GM12873 (cell line): ENCODE measurements around the gene CALML3.

ENCODE experiments used
- TF ChIP-seq, protein P1 (sequence below): IDR thresholded peaks from 2 replicates; pipeline ENCODE4 v1.5.1; 2012; ENCODE audit warnings: low read depth, mild to moderate bottlenecking, moderate library complexity, low read length, control low read depth; ENCODE audit not compliant: insufficient read depth; ENCODE audit errors: missing control alignments

CALML3 gene

DNA sequence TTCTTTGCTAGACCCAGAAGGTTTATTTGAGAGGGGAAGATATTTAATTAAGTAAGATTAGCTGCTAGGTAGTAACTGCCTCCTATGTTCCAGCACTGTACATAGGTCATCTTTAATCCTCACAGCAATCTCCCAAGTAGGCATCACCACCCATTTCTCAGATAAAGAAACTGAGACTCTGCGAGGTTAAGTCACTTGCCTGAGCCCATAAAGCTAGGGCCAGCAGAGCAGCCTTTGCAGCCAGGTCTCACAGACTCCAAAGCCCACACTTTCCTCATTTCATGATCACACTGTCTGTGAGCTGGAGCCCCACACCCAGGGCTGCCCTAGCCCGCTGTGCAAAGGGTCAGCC lies 20.6 kb downstream of the CALML3 start:
- TF ChIP-seq, protein P1, sequence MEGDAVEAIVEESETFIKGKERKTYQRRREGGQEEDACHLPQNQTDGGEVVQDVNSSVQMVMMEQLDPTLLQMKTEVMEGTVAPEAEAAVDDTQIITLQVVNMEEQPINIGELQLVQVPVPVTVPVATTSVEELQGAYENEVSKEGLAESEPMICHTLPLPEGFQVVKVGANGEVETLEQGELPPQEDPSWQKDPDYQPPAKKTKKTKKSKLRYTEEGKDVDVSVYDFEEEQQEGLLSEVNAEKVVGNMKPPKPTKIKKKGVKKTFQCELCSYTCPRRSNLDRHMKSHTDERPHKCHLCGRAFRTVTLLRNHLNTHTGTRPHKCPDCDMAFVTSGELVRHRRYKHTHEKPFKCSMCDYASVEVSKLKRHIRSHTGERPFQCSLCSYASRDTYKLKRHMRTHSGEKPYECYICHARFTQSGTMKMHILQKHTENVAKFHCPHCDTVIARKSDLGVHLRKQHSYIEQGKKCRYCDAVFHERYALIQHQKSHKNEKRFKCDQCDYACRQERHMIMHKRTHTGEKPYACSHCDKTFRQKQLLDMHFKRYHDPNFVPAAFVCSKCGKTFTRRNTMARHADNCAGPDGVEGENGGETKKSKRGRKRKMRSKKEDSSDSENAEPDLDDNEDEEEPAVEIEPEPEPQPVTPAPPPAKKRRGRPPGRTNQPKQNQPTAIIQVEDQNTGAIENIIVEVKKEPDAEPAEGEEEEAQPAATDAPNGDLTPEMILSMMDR = no peak

DNA sequence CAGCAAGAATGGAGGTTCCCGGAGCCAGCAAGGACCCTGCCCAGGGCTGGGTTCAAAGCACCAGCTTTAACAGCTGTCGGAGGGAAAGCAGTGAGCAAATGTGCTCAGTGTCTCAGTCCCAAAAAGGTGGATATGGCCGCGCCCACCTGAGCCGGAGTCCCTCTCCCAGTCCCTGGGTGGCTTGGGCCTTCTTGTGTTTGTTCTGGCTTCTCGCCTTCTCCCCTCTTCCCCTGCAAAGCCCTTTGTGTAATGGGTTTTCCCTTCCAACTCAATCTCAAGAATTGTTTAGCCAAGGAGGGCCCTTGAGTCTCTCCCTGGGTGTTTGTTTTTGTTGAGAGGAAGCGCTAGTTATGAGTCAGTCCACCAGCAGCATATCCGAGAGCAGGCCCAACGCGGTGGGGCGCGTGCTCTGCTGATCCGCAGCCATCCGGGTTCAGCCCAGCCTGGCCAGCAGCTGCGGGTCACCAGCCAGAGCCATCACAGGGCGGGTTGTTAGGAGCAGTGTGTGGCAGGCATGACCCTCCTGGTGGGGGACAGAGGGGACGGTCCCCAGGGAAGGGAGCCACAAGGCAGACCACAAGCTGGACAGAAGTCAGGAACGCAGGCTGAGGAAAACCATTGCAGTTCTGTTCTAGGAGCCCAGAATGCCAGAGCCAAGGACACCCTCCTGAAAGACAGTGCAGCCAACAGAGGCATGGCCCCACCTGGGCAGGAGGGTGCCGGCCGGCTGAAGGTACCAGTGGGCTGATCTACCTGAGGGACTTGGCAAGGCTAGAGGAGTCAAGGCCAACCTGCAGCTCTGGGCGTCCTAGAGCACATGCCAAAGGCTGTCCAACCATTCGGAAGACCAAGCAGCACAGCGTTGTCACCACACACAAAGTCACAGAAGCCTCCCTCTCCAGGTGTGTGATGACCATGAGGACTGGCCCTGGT lies 21.3 kb downstream of the CALML3 start:
- TF ChIP-seq, protein P1 = no peak

DNA sequence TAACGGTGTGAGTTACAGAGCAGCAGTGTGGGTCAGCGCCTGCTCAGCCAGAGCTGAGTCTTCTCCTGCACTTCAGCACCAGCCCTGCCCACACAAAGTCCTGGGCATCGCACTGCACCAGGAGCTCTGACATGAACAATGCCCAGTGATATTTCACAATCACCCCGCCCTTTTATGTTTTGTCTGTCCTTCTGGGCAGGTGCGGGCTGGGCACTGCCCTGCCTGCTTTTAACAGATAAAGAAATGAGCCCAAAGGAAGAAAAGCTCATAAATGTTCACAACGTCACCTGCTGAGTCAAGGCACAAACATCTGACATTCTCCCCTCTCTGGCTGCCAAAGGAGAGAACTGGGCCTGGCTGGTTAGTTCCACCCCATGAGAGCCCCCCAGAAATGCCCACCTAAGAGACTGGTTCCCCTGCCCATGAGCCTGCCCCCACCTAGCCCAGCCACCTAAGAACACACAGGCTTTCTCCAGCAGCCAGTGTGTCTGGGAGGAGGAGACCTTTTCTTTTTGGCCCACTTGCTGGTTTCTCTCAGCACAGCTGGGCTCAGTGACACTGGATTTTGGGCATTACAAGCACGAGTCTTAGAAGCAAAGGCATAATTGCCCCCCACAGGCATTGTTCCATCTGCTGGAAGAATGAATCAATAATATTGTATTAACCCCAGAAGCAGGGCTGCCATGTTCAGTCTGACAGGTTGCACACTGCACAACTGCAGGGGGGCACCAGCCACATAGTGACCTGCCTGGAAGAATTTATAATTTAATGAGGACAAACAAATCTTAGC lies 22.3 kb downstream of the CALML3 start:
- TF ChIP-seq, protein P1 = no peak

DNA sequence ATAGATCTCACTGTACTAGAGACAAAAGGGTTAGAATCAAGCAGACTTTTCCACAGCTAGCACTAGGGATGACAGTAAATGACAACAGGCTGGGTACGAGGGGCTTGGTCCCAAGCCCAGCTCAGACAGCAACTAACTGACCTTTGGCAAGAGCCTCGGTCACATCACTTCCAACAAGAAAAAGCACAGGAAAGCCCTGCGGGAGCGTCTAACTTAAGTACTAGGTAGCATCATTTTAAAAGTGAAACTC lies 22.8 kb downstream of the CALML3 start:
- TF ChIP-seq, protein P1 = no peak

DNA sequence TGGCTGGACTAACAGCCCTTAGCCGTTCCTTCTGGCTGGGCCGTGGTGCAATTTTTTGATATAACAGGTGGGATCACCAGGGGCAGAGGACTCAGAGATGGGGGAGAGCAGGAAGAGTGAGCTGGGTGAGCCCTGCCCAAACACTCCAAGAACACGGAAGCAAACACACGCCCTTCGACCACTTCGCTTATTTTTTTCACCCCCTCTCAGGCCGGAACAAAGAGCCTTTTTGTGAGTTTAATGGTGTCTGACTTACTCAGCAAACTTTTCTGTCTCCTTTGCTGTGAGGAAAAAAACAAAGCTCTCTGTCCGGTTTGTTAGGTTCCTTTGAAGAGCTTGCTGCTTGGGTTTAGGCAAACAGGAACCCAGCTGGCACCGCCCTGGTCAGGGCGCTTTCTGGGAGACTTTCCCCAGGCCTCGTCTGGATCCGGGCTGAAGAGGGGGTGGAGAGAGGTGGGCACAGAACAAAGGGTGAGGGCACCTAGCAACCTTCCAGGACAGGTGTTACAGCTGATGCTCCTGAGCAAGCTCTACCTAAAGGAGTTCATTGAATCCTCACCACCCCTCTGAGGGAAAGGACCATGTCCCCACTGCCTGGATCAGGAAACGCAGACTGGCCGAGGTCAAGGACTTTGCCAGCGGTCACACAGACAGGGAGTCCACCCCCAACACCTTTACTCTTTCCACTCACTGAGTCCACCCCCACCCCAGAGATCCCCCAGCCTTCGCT lies 23.3 kb downstream of the CALML3 start:
- TF ChIP-seq, protein P1 = no peak

DNA sequence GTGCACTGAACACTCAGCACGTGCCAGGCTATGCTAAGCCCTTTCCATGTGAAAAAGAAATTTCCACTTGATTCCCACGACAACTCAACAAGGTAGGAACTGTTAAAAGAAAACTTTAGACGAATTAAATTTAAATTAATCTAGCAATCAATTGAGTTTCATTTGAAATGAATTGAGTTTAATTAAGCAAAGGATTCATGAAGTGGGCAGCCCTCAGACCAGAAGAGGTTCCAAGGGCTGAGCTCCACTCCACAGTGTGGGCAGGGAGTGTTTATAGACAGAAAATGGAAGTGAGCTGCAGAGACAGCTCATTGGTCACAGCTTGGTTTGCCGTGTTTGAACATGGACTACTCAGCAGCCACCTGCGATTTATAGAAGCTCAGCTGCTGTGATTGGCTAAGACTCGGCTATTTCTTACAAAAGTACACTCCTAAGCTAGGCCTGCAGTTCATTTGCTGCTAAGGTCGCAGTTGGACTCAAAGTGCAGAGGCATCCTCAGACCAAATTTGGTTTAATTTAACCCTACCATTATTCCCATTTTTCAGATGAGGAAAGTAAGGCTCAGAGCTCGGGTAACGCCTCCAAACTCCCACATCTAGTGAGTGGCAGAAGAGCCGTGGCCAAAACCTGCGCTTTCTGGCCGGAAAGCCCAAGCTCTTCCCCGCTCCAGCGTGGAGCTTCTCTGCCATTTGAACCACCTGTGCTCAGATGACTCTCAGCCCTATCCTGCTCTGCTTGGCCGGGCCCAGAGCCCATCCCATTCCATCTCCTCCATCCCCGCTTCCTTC lies 24.9 kb downstream of the CALML3 start:
- TF ChIP-seq, protein P1 = no peak
